GM20431 (cell line): ENCODE measurements around the gene PCSK5.
"Not testable (repeated sequence)": the region's sequence is repeated elsewhere in the genome, so short reads cannot be mapped to it uniquely, and the experiment has no call there.

Experiments
- in situ Hi-C: fragments of 300-500 bp; cut with MseI, MboI; formaldehyde crosslinking; loops from one replicate; pipeline ENCODE4 v1.15.0; 2020; ENCODE audit warnings: low sequenced_read_pairs; ENCODE audit not compliant: unreplicated experiment

PCSK5 gene

DNA sequence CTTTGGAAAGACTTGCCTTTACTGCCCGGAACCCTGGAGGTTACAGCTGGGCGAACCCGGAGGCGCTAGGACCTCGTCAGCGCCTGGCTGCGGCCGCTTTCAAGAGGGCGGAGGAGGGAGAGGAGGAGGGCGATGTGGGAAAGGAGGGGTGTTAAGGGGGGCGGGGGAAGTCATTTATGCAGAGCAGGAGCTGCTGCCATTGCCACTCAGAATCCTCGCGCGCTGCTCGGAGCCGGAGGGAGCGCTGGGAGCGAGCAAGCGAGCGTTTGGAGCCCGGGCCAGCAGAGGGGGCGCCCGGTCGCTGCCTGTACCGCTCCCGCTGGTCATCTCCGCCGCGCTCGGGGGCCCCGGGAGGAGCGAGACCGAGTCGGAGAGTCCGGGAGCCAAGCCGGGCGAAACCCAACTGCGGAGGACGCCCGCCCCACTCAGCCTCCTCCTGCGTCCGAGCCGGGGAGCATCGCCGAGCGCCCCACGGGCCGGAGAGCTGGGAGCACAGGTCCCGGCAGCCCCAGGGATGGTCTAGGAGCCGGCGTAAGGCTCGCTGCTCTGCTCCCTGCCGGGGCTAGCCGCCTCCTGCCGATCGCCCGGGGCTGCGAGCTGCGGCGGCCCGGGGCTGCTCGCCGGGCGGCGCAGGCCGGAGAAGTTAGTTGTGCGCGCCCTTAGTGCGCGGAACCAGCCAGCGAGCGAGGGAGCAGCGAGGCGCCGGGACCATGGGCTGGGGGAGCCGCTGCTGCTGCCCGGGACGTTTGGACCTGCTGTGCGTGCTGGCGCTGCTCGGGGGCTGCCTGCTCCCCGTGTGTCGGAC is at the start of gene PCSK5:
PCSK5 (plus strand) TSS at position 202 of the 805 bp plus-strand sequence; CDS start at position 711, 509 bp downstream.
- in situ Hi-C loops = no loop called here

DNA sequence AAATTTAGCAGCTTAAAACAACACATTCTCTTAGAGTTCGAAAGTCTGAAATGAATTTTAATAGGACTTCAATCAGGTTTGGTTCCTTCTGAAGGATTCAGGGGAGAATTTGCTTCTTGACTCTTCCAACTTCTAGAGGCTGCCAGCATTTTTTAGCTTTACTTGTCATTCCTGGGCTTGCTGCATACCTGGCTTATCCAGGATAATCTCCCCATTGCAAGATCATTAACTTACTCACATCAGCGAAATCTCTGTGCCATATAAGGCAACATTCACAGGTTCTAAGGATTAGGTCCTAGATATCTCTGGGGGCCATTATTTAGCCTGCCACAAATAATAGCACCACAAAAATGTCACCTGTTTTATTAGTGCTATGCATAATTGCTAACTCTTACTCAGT is 46.2 kb upstream of the PCSK5 start:
- in situ Hi-C loops = no loop called here

DNA sequence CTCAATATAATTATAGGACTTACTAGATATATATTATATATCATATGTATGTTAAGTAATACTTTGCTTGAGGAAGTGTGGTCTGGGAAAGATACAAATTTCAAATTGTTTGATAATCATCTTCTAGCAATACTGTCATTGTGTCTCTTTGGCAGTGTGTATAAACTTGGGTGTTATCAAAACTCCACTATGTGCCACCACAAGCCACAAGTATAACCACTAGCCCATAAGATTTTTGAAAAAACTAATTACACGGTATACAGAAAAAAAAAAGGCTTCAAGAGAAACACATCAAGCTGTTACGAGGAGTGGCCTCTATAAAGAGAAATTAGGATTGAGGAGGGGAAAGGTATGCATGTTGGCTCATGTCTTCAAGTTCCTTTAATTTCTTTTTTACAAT is 44.7 kb upstream of the PCSK5 start:
- in situ Hi-C loops = no loop called here

DNA sequence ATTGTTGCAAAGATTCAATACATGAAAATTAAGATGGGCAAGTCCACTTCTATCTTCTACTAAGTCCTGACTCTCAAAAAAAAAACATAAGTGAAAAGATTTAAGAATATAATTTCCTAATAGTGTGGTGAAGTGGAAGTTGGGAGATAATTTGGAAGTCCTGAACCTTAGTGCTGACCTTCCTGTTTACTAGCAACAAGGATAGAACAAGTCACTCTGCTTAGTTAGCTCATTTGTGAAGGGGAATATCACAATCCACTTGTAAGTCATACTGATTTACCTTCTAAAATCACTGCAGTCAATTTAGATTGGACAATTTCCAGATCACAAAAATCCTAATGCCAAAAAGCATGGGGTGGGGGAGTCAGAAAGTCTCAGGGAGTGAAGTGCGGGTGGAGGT is 43.4 kb upstream of the PCSK5 start:
- in situ Hi-C loops = no loop called here

DNA sequence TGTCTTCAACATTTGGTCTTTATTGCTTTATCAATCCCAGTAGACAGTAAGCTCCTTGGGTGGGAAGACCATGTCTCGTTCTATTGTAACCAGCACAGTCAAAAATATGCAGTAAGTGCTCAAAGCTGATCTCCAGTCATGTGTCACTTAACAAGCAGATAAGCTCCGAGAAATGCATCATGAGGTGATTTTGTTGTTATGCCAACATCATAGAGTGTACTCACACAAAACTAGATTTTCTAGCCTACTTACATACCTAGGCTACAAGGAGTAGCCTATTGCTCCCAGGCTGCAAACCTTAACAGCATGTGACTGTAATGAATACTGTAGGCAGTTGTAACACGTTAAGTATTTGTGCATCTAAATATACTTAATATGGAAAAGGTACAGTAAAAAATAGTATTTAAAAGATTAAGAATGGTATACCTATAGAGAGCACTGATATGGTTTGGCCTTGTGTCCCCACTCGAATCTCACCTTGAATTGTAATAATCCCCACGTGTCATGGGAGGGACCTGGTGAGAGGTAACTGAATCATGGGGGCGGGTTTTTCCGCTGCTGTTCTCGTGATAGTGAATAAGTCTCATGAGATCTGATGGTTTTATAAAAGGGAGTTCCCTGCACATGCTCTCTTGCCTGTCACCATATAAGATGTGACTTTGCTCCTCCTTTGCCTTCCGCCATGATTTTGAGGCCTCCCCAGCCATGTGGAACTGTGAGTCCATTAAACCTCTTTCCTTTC is 39.8 kb upstream of the PCSK5 start:
- in situ Hi-C loops = no loop called here

DNA sequence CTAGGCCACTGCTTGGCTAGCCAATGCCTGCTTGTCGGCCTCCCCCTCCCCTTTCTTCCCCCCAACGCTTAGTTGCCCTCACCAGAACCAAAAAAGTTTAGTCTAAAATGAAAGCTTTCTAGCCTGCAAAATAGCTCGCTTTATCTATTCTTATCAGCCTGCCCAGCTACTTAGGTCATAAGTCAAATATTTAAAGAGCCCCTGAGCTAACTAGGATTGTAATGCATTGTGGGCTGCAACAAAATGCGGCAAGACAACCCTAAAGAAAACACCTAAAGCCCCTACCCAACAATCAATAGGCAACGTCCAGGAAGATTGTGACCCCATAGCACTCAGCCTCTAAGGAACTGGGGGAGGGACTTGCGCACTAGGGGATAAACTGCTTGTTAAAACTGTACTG is 38.6 kb upstream of the PCSK5 start:
- in situ Hi-C loops = no loop called here

DNA sequence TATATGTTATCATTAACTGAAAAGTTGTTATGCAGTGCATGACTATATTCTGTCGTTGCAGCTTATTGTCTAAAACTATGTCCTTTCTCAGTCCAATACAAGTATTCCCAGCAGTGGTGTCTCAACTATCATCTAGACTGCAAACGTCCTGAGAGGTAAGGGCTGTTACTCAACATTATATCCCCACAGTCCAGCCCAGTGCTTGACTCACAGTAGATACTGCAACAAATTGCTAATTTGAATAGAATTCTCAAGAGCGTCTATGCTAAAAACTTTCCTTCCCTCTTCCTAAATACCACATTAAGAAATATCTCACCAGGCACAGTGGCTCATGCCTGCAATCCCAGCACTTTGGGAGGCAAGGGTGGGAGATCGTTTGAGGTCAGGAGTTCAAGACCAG is 37.7 kb upstream of the PCSK5 start:
- in situ Hi-C loops = no loop called here

DNA sequence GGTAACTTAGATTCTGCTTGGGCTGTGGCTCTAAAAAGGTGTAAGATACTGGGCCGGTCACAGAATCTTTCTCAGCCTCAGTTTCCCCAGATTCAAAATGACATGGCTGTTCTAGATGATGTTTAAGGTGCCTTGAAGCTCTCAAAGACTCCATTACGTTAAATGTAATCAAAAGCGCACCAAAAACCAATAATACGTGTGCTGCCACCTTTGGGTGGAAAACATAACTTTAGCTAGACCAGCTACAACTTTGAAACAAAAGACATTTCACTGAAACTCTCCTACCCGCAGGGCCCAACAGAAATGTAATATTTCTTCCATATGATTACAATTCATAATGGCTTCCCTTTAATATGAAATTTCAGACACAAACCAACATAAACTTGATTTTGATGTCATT is 35.0 kb upstream of the PCSK5 start:
- in situ Hi-C loops = no loop called here

DNA sequence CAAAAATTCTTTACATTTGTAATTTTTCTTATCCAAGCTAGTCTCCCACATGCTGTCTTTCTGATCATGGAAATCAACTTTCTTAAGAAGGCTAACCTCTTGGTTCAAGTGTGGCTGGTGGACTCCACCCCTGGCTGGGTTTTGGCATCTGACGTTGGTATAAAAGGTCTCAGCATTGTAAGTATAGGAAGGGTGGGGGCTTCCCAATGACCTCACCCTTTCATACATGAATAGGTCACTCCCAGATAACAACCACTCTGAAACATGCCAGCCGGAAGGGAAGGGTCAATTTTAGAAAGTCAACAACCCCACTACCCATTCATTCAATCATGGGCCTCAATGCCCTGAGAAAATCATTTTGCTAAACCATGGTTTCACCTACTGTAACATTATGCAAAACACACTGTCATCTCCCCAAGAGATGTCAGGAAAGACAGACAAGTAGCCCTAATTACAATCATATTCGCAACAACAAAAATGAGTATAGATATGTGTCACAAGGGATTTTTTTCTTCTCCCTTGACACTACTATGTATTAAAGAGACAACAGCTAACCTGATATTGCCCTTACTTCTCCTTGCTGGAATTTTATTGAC is 31.9 kb upstream of the PCSK5 start:
- in situ Hi-C loops = no loop called here

DNA sequence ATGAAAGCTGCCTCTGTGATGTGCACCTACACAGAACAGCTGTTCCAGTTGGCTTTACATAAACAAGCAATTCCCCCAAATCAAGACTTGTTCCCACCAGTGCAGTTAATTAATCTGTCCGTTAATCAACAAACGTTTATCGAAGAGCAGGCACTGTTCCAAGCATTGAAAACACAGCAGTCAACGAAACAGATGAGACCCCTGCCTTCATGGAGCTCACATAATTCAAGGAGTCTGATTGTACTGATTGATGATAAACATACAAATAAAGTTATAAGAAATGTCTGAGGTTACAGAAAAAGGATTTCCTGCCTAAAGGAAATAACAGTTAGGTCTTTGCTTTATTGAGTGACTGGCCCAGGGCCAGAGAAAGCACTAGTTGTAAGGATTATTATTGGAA is 26.2 kb upstream of the PCSK5 start:
- in situ Hi-C loops = no loop called here

DNA sequence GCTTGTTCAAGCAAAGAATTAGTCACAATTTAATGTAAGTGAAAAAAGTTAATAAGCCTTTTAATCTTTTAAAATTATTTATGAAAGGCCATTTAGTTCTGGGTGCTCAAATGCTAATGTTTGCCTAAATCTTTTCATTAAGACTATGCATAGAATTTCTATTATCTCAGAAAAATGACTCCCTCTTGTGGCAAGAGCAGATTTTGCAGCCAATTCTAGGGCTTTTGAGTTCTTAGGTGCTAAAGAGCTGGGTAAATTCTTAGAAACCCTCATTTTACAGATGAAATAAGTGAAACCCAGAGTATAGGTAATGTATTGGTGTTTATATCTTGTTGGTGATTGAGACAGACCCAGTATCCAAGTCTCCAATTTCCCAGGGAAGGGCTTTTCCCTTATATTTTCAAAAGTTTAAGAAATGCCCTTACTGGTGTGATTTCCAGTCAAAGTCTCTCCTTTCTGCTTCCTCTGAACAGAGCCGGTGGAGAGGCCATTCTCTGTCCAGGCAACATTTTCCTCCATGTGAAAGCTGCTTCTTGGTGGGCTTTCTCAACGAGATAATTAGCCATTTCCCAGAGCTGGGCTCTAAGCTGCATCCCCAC is 24.1 kb upstream of the PCSK5 start:
- in situ Hi-C loops = no loop called here

DNA sequence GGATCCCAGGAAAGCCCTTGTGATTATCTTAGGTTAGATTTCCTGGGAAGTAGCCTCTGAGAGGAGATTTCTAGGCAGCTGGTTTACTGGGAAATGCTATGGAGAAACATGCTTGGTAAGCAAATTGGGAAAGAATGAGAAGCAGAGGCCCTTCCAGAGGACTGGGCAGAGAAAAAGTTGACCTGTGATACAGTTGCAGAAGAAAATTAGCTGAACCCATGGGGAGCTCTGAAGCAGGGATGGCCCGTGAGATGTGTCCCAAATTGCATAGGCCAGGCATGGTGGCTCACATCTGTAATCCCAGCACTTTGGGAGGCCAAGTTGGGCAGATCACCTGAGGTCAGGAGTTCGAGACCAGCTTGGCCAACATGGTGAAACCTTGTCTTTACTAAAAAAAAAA is 21.9 kb upstream of the PCSK5 start:
- in situ Hi-C loops = not testable (repeated sequence)

DNA sequence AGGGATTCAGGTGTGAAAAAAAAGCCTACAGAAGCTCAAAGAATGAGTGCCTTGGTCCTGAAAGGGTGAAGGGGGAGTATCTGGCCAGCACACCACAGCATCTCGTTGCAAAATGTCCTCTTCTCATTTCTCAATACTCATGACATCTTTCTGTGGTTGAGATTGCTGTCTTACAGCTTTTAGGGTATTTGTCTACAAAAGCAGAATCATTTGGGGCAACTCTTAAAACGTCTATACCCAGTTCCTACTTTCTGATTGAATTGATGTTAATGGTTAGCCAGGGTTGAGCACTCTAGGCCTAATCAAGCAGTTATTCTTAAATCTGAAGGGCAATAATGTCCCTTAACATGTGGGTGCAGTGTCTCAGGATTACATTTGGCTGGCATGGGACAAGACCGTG is 21.2 kb upstream of the PCSK5 start:
- in situ Hi-C loops = no loop called here

DNA sequence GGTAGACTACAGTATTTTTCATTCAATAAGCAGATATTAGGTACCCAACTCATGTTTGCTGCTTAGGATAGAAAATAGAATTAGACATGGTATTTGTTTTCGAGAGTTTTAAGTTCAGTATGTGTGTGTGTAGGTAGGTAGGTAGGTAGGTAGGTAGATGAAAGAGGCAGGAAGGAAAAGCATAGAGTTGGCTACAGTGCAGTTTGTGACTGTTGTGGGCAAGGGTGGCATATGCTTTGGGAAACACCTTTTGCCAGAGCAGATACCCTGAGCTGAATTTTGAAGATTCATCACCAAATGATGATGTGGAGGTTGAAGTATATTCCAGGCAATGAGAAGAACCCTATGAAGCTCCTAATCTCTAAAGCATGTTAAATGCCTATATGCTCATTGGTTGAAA is 20.0 kb upstream of the PCSK5 start:
- in situ Hi-C loops = no loop called here

DNA sequence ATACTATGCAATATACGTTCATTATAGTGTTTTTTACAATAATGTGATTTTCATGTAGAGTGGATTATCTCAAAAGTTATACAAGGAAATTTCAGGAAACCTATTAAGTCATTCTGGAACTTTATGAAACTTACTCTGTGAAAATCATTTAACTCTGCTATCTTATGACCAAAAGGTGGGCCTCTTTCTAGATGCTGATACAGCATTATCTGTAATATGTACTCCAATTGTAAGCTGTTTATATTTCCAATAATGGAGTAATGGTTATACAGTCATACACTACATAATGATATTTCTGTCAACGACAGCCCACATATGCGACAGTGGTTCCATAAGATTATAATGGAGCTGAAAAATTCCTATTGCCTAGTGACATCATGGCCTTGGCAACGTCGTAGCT is 18.8 kb upstream of the PCSK5 start:
- in situ Hi-C loops = no loop called here

DNA sequence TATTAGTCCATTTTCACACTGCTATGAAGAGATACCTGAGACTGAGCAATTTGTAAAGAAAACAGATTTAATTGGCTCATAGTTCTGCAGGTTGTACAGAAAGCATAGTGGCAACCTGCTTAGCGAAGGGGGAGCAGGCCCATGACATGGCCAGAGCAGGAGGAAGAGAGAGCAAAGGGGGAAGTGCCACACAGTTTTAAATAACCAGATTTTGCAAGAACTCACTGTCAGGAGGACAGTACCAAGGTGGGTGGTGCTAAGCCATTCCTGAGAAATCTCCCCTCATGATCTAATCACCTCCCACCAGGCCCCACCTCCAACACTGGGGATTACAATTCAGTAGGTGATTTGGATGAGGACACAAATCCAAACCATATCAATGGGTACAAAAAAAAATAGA is 16.8 kb upstream of the PCSK5 start:
- in situ Hi-C loops = no loop called here

DNA sequence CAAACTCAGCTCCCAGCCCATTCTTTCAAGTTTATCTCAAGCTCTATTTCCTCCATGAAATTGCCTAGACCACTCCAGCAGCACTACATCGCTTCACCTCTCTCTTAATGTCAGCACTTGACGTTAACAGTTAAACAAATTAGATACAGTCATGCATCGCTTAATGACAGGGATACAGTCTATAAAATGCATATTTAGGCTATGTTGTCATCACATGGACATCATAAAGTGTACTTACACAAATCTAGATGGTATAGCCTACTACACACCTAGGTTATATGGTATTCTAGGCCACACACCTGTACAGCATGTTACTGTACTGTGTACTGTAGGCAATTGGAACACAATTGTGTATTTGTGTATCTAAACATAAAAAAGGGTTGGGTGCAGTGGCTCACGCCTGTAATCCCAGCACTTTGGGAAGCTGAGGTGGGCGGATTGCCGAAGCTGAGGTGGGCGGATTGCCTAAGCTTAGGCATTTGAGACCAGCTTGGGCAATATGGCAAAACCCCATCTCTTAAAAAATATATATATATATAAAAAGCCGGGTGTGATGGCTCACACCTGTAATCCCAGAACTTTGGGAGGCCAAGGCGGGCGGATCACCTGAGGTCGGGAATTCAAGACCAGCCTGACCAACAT is 13.4 kb upstream of the PCSK5 start:
- in situ Hi-C loops = no loop called here

DNA sequence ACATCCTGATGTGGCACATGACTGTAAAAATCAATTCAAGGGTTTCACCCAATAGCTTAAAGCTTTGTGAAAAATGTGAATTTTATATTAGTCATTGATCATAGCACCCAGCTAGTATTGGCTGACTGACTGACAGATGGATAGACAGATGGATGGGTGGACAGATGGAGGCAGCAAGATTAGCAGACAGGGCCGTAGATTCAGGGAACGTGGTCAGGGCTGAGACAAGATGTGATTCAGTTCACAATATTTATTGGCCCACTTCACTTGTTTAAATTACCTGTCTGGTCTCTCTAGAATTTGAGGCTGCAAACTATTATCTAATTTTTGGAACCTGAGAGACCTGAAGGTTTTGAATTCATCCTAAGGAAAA is 12.0 kb upstream of the PCSK5 start:
- in situ Hi-C loops = no loop called here

DNA sequence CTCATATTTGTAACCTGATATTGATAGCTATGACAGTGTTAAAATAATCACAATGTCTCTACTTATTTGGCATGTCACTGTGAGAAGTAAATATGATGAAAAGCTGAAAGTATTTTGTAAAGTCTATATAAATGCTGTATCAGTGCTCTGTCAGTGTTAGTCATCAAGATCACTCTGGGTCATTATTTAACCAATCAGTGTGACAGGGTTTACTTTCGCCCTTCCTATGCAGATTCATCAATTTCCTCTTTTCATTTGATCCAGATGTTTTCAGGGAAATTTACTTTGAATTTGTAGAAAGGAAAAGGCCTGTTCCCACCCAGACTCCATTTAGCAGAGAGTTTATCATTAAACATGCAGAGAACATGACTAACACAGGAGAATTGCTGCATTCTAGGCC is 9.9 kb upstream of the PCSK5 start:
- in situ Hi-C loops = no loop called here

DNA sequence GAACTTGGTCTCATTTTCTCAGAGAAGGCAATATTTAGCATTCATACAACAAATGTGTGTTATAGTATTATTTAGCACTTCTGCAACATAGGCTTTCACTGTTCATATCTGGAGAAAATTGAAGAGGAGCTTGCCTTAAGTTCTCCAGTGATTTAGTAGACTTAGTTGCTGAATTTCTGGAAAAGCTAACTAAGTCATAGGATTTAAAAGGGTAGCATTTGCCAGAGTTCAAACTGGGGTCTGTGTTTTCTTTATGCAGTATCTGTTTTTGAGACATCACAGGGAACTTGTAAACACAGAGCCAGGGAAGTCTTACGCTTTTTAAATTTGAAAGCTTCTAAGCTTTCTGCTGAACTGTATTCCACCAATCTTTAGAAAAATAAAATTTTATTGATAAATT is 8.7 kb upstream of the PCSK5 start:
- in situ Hi-C loops = no loop called here

DNA sequence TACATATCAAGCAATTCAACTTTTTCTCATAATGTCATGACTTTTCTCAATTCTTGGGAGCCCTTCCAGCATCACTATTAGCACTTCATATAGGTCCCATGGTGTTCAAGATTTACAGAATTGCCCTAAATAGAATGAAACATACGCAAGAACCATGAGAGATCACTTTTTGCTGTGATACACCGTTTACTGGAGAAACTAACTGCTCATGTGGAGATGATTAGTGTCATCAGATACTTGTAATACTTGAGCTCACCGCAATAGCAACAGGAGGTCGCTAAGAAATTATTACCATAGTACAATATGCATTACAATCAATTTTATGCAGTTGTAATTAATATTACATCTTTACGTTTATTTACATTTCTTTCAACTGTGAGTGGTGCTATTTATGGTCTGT is 4.8 kb upstream of the PCSK5 start:
- in situ Hi-C loops = no loop called here
